Measurements from ENCODE around the gene GDAP2.

Gene GDAP2

DNA sequence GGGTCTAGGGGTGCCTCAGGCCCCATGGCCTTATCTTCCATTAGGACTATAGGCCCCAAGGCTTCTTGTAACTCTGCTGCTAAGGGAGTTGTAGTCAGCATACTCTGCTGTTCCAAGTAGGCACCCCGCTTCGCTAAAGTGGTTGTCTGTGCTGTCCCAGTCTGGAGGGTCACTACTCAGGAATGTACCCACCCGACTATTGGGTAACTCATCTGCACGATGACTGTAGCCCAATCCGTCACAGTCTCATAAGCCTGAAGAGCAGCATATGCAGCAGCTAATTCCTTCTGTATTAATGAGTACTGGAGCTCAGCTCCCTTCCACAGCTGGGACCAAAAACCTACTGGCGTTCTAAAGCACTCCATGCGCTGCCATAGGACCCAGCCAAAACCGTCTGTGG, 111.0 kb downstream of the GDAP2 start:
- no peak for DNase-seq (ENCODE audit: extremely low read depth, low read depth)
- no peak overlapping the region for H3K4me3 ChIP-seq (replicated peaks; ENCODE audit: low read depth, low read length)
- TF ChIP-seq, protein P1, sequence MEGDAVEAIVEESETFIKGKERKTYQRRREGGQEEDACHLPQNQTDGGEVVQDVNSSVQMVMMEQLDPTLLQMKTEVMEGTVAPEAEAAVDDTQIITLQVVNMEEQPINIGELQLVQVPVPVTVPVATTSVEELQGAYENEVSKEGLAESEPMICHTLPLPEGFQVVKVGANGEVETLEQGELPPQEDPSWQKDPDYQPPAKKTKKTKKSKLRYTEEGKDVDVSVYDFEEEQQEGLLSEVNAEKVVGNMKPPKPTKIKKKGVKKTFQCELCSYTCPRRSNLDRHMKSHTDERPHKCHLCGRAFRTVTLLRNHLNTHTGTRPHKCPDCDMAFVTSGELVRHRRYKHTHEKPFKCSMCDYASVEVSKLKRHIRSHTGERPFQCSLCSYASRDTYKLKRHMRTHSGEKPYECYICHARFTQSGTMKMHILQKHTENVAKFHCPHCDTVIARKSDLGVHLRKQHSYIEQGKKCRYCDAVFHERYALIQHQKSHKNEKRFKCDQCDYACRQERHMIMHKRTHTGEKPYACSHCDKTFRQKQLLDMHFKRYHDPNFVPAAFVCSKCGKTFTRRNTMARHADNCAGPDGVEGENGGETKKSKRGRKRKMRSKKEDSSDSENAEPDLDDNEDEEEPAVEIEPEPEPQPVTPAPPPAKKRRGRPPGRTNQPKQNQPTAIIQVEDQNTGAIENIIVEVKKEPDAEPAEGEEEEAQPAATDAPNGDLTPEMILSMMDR (IDR thresholded peaks at IDR 0.05; ENCODE audit: low read depth, low read length, missing control alignments): no peak

DNA sequence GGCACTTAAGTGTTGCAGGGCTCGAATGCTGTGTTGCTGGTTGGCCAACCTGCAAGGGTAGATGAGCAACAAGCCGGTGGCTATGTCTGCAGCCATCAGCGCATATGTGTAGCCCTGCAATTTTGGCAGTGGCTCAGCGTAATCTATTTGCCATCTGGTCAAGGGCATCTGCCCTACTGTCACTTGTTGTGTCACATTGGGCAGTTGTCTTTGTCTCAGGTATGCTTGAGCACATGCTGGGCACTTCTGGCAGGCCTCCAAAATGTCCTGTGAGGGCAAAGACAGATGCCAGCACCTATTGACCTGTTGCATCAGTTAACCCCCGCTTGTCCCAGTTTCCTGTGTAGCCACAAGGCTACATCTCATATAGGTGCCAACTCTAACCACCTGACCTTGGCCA, 111.8 kb downstream of the GDAP2 start:
- TF ChIP-seq, protein P1 (IDR thresholded peaks at IDR 0.05; ENCODE audit: low read depth, low read length, missing control alignments): no peak
- DNase-seq (ENCODE audit: extremely low read depth, low read depth): no peak
- no peak overlapping the region for H3K4me3 ChIP-seq (replicated peaks; ENCODE audit: low read depth, low read length)

DNA sequence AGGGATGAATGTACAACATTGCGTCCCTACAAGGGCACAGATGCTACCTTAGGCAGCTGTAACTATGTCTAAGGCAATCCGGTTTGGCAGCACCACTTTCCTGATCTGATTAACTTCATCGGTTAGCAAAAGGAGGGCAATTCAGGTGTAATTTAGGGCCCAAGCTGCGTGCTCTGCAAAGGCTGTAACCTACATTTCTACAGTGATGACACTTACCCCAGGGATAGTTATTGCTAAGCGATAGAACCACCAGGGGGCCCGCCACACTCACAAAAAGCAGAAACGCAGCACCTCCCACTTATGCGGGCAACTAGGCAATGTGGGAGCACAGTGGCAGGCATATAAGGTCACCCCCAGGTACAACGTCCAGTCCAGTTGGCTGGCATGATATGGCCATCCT, 113.5 kb downstream of the GDAP2 start:
- no peak overlapping the region for H3K4me3 ChIP-seq (replicated peaks; ENCODE audit: low read depth, low read length)
- DNase-seq (ENCODE audit: extremely low read depth, low read depth): no peak
- TF ChIP-seq, protein P1 (IDR thresholded peaks at IDR 0.05; ENCODE audit: low read depth, low read length, missing control alignments): peak; percentile 21

DNA sequence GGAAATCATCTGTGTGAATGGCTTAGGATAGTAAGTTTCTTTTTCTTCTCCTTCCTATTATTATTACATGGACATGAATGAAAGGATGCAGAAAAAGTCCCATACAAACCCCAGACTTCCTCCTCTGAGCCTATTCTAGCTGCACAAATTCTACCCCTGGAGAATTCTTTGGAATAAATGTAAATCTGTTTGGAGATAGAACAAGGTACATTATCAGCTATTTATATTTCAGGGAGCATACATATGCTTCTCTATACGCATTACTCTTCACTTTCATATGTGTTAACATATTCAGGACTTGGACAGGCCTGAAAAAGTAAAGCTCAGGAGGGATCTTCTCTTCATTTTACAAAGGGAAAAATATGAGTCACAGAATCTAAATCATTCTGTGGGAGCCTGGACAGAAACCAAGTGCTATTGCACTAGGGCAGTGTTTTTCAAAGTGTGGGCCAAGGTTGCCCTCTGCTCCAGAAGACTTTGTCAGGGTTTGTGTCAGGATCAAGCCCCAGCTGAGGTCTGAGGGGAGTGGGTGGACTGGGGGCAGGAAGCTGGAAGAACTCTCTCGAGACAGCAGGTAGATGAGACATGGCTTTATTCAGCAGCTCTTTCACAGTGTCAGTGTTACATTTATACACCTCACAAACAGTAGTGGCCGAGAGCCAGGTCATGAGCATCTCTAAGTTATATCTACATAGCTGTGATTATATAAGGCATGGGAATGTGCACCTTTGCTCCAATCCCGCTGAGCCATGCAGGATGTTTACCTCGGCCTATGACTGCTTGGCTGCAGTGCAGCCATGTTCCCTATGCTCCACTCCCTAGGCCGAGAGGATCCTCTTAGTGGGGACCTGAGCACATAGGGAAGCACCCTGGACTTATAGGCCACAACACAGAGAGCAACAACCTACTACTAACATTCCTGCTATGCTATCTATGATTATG, 114.3 kb downstream of the GDAP2 start:
- no peak for DNase-seq (ENCODE audit: extremely low read depth, low read depth)
- H3K4me3 ChIP-seq (replicated peaks; ENCODE audit: low read depth, low read length): no peak overlapping the region
- TF ChIP-seq, protein P1 (IDR thresholded peaks at IDR 0.05; ENCODE audit: low read depth, low read length, missing control alignments): no peak

Measured in HFF-Myc (cell line).